ENCODE results near the gene NALCN.

Gene NALCN

GRCh38 chr13:101111894-101112293 lies 304.4 kb downstream of the NALCN start:
- no peak for DNase-seq

- no peak for DNase-seq
Observed at GRCh38 chr13:101109005-101109404, 307.3 kb downstream of the NALCN start.

- DNase-seq = no peak
Observed at GRCh38 chr13:101098873-101099272, 317.4 kb downstream of the NALCN start.

- no peak for DNase-seq
Observed at GRCh38 chr13:101092985-101093384, 323.3 kb downstream of the NALCN start.

GRCh38 chr13:101090287-101090686 lies 326.0 kb downstream of the NALCN start:
- no peak for DNase-seq

GRCh38 chr13:101085551-101085950 lies 330.8 kb downstream of the NALCN start:
- no peak for DNase-seq

GRCh38 chr13:101082441-101082840 lies 333.9 kb downstream of the NALCN start:
- DNase-seq = no peak

GRCh38 chr13:101080616-101081015 lies 335.7 kb downstream of the NALCN start:
- no peak for DNase-seq

- DNase-seq = no peak
Observed at GRCh38 chr13:101065329-101065728, 351.0 kb downstream of the NALCN start.

- no peak for DNase-seq
Observed at GRCh38 chr13:101059793-101060192, 356.5 kb downstream of the NALCN start.

- no peak for DNase-seq
Observed at GRCh38 chr13:101058841-101059240, 357.5 kb downstream of the NALCN start.

- DNase-seq = no peak
Observed at GRCh38 chr13:101053301-101054093, 362.8 kb downstream of the NALCN start.

- no peak for DNase-seq
Observed at GRCh38 chr13:101049166-101049850, 367.0 kb downstream of the NALCN start.

GRCh38 chr13:101036546-101036945 lies 379.8 kb downstream of the NALCN start:
- DNase-seq = no peak

GRCh38 chr13:101035119-101035620 lies 381.1 kb downstream of the NALCN start:
- DNase-seq = no peak

- DNase-seq = no peak
Observed at GRCh38 chr13:101026736-101027398, 389.4 kb downstream of the NALCN start.

GRCh38 chr13:101026328-101026727 lies 390.0 kb downstream of the NALCN start:
- no peak for DNase-seq

- DNase-seq = no peak
Observed at GRCh38 chr13:101025925-101026324, 390.4 kb downstream of the NALCN start.

GRCh38 chr13:101025519-101025918 lies 390.8 kb downstream of the NALCN start:
- no peak for DNase-seq

- no peak for DNase-seq
Observed at GRCh38 chr13:101019126-101019525, 397.2 kb downstream of the NALCN start.

- no peak for DNase-seq
Observed at GRCh38 chr13:101018720-101019119, 397.6 kb downstream of the NALCN start.

- no peak for DNase-seq
Observed at GRCh38 chr13:101017123-101017872, 399.0 kb downstream of the NALCN start.

GRCh38 chr13:101016475-101016874 lies 399.8 kb downstream of the NALCN start:
- DNase-seq = no peak
